GOT3 (cell line): ENCODE measurements around the gene NOP16.
"Not testable (repeated sequence)": the region's sequence is repeated elsewhere in the genome, so short reads cannot be mapped to it uniquely, and the experiment has no call there.

Source experiments
- DNase-seq: peaks from one replicate; lab custom pipeline; 2025; ENCODE audit warnings: mixed read lengths; lab: John Stamatoyannopoulos, UW

The NOP16 gene

GRCh38 chr5:176409765-176410164 lies 21.4 kb upstream of the NOP16 start:
- DNase-seq, result no peak

GRCh38 chr5:176408590-176408989 lies 20.2 kb upstream of the NOP16 start:
- no peak for DNase-seq

GRCh38 chr5:176408252-176408573 lies 19.8 kb upstream of the NOP16 start:
- DNase-seq, result not testable (repeated sequence)

- no peak for DNase-seq
These were observed 19.3 kb upstream of the NOP16 start for GRCh38 chr5:176407456-176408251.

- no peak for DNase-seq
These were observed 18.1 kb upstream of the NOP16 start for GRCh38 chr5:176406436-176407052.

- no peak for DNase-seq
These were observed 17.4 kb upstream of the NOP16 start for GRCh38 chr5:176405656-176406435.

GRCh38 chr5:176401281-176402205 lies 13.1 kb upstream of the NOP16 start:
- DNase-seq, result no peak

- no peak for DNase-seq
These were observed 12.2 kb upstream of the NOP16 start for GRCh38 chr5:176400382-176401156.

- no peak for DNase-seq
These were observed 9.5 kb upstream of the NOP16 start for GRCh38 chr5:176397736-176398420.

GRCh38 chr5:176396330-176396729 lies 7.9 kb upstream of the NOP16 start:
- DNase-seq, result no peak

- DNase-seq, result no peak
These were observed 6.7 kb upstream of the NOP16 start for GRCh38 chr5:176394881-176395675.

- DNase-seq, result no peak
These were observed 5.7 kb upstream of the NOP16 start for GRCh38 chr5:176394096-176394495.

GRCh38 chr5:176392526-176392925 lies 4.1 kb upstream of the NOP16 start:
- DNase-seq, result no peak

- no peak for DNase-seq
These were observed 3.6 kb upstream of the NOP16 start for GRCh38 chr5:176391999-176392398.

GRCh38 chr5:176391479-176391878 lies 3.1 kb upstream of the NOP16 start:
- DNase-seq, result no peak

- no peak for DNase-seq
These were observed 1.0 kb upstream of the NOP16 start for GRCh38 chr5:176389135-176390123.

GRCh38 chr5:176388003-176388443 lies 375 bp downstream of the NOP16 start:
- DNase-seq, result no peak

GRCh38 chr5:176387384-176387925 lies 943 bp downstream of the NOP16 start:
- DNase-seq, result no peak
